GM19099 (cell line): ENCODE data around the gene EID2B.

Source experiments
- POLR2A ChIP-seq: IDR thresholded peaks from 3 replicates; pipeline ENCODE4 v1.6.1; 2011; ENCODE audit warnings: low read depth; ENCODE audit not compliant: insufficient read length; ENCODE audit errors: extremely low read depth

The EID2B gene

GRCh38 chr19:39532233-39533002 is at the start of gene EID2B:
Gene EID2B (minus strand): TSS chr19:39532852. CDS start chr19:39532802, 50 bp downstream.
- peak; percentile 71 for TF ChIP-seq POLR2A

GRCh38 chr19:39582442-39582841 is 49.8 kb upstream of the EID2B start:
- no peak for TF ChIP-seq POLR2A

- no peak for TF ChIP-seq POLR2A
These were observed 36.0 kb upstream of the EID2B start for GRCh38 chr19:39568604-39569003.

GRCh38 chr19:39566064-39566463 is 33.4 kb upstream of the EID2B start:
- TF ChIP-seq POLR2A = no peak

- no peak for TF ChIP-seq POLR2A
These were observed 30.8 kb upstream of the EID2B start for GRCh38 chr19:39563408-39563807.

GRCh38 chr19:39558624-39559117 is 26.0 kb upstream of the EID2B start:
- no peak for TF ChIP-seq POLR2A

DNA sequence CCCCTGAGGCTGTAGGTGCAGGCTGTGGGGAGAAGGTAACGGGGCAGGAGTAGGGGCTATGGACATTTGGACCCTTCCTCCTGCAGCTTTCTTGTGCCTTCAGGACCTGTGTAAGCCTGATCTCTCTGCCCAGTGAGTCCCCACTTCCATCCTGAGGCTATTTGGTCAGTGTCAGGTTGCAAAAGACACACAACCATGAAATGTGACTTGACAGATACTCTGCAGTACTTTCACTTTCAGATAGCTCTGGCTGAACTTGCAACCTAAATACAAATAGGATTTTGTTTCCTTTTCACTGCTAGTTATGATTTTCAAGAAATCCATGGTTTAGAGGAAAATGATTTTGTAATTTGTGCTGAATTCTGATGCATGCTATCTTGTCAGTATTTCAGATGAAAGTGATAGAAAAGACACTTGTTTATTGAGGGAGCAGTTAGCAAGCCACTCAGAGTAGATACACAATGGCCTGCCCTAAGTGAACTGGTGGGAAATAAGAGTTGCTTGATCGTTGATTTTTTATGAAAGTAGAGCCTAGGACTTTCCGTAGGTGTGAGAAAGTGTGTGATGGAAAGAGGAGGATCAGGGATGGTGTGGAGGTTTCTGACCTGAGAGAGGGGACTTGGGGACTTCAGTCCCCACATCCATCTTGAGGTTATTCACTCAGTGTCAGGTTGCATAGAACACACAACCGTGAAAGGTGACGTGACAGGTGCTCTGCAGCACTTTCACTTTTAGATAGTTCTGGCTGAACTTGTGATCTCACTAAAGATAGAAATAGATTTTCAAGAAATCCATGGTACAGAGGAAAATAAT is 25.4 kb upstream of the EID2B start:
- TF ChIP-seq POLR2A = no peak

DNA sequence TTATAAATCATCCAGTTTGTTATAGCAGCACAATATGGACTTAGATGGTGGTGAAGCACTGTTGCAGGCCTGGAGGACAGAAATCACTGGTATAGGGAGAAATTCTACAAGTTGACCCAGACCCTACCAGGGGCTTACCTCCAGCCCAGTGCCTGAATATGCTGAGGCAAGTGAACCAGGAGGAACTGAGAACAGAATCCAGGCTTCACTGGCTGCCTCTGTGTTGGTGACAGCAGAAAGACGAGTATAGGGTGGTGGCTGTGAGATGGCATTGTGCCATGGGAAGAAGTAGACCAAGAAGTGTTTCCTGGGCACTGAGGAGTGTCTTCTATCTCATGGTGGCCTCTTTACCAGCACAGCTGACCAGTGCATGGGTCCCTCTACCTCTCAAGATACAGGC is 23.2 kb upstream of the EID2B start:
- no peak for TF ChIP-seq POLR2A

DNA sequence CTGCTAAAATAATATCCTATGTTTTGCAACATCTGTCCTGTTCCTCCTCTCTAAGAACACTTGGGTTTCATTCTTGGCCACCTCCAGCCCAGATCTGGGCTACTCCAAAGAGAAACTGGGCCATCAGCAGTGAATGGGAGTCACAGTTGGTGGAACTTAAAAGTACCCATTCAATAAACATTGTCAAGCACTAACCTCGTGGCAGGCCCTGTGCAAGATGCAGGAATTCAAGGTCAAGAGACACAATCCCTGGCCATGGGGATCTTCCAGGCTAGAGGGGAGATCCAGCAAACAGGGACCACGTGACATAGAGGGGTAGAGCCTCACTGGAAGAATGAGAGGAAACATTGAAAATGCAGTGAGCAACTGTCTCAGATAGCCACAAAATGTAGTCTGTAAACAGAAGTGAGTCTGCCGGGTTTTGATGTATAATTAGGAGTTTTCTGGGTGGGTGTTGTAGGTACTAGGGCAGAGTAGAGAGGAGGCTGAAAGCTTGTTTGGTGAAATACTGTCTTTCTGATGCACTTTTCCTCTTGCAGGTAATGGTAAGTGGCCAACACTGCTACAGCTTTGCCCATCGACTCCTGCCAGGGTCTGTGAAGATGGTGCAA is 22.2 kb upstream of the EID2B start:
- TF ChIP-seq POLR2A = no peak

DNA sequence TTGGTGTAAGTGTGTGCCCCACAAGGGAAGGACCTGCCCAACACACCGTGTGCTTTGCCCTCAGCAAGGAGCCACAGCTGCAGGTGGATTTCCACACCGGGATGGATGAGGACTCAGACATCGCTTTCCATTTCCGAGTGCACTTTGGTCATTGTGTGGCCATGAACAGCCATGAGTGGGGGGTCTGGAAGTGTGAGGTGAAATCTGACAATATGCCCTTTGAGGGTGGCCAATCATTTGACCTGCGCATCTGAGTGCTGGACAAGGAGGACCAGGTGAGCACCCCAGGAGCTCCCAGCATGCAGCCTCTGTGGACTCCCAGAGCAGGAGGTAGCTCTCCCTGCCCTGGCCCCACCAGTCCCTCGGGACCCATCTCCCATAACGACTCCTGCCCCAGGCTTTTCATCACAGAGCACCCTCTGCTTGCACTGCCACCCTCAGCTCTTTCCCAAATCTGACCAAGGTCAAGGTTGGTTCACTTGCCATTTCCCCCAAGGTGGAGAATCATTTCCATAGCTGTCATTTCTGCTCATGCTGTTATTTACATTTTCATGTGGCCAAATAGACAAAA is 20.5 kb upstream of the EID2B start:
- TF ChIP-seq POLR2A = no peak

DNA sequence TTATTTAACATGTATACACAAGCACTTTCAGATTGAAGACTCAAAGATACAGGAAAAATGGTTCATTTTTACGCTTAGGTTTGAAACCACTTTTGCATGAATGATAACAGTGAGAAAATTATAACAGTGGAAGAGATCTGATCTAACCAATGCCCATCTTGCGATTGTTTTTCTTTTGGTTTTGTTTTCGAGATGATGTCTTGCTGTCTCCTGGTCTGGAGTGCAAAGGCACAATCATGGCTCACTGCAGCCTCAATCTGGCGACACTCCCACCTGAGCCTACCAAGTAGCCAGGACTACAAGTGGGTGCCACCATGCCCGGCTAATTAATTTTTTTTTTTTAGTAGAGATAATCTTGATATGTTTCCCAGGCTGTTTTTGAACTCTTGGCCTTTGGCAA is 17.5 kb upstream of the EID2B start:
- TF ChIP-seq POLR2A = no peak

DNA sequence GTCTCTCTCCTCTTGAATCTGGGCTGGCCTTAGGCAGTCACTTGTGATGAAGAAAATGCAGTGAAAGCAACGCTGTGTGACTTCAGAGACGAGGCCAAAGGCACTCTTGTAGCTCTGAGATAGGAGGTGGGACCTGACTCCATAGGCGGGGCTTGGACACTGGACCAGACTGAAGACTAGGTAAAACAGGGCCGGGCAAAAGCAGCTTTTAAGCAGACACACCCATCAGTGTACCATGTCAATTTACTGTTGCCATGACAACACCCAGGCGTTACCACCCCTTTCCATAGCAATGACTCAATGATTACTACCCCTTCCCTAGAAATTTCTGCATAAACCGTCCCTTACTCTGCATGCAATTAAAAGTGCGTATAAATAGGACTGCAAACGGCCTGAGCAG is 13.9 kb upstream of the EID2B start:
- TF ChIP-seq POLR2A = no peak

- TF ChIP-seq POLR2A = no peak
These were observed 12.3 kb upstream of the EID2B start for GRCh38 chr19:39544911-39545310.

DNA sequence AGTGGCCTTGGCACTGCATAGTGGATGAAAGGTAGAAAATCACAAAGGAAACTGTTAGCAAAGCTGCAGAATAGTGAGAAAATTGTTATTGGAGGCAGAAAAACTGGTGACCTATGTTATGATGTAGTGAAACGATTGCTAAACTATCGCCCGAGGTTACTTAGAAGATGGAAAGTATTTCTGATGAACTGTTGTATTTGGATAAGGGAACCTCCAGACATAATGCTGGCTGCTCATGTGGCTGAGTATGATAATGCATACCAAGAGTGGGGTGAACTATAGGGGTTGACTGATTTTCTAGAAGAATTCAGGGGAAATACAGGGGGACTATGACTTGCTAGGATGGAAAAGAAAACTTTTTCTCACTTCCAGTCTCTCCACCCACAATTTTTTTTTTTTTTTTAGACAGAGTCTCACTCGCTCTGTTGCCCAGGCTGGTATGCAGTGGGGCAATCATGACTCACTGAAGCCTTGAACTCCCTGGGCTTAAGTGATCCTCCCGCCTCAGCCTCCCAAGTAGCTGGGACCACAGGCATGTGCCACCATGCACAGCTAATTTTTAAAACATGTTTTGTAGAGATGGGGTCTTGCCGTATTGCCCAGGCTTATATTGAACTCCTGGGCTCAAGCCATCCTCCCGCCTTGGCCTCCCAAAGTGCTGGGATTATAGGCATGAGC is 11.7 kb upstream of the EID2B start:
- no peak for TF ChIP-seq POLR2A

GRCh38 chr19:39543477-39543857 is 10.8 kb upstream of the EID2B start:
- no peak for TF ChIP-seq POLR2A

DNA sequence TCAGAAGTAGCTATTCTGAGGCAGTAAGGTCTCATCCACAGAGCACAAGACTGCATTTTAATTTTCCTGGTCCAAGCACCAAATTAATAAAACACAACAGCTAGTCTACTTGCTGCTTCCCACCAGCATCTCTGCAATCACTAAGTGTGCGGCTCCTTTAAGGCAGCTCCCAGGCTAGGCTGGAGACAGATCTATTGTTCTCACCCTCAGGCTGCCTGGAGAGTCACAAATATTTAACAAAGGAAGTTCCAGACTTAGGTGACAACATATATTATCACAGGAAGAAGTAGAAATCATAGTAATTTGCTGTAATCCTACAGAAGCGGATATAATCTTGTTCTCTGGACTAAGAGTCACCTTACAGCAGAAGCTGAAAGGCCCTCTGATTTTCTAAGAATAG is 9.6 kb upstream of the EID2B start:
- TF ChIP-seq POLR2A = no peak

DNA sequence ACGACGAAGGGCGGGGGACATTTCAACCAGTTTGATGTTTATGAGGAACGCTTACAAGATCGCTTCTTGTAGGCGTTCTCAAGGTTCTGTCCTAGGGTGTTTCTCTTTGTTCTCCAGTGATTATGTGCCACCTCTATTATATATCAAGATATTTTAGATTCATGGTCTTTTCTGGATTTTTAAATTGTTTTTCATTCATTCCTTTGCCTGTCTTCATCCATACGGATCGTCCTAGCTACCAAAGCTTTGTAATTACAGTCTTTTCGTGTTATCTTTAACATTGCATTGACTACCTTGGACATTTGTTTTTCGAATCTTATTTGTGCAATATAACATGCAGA is 7.7 kb upstream of the EID2B start:
- no peak for TF ChIP-seq POLR2A
